ENCODE data around the gene P4HB. TPM values are rescaled to one million over a fixed set of nuclear protein-coding genes. Genes with fewer than 3 reads are reported as not detected.

P4HB gene
- total RNA-seq, 4 donors from 2014 or later = 497 to 717 (median 621) TPM

- DNase-seq (no peak), ATAC-seq (no peak)
- H3K9me3 ChIP-seq = no peaks in the 10 kb centered on the region
- H3K27me3 ChIP-seq = no peaks in the 10 kb centered on the region
- intact Hi-C loops (cut with DNase I; ENCODE audit: low total_unique reads) = loop anchor here (5.0 kb wide), 1 partner anchor 81 kb away; the partner anchor contains the start of gene PCYT2
- TF ChIP-seq CTCF (IDR thresholded peaks at IDR 0.05 in 4 of 5, conservative IDR thresholded peaks at IDR 0.05 in 1 of 5) = no peak
- no peak for TF ChIP-seq POLR2A (IDR thresholded peaks at IDR 0.05)
- in situ Hi-C loops (cut with MboI; ENCODE audit: low sequenced_read_pairs in 4 of 4) = no loop called here
- no peaks in the 10 kb centered on the region for H3K36me3 ChIP-seq
- H3K27ac ChIP-seq = peak overlapping the region; percentile 90 to 100 (median 96)
- H3K4me3 ChIP-seq = peak overlapping the region in 3 of 4 donors; percentile 72 to 95 (median 82)
- peaks cover 18 to 21% of the 10 kb centered on the region in 2 donors for H3K4me1 ChIP-seq
Measured at GRCh38 chr17:81831563-81831956, 28.8 kb downstream of the P4HB start.

- DNase-seq (peak in 1 of 2 donors; percentile 62), ATAC-seq (peak in 1 of 2 donors; percentile 8)
- Histone ChIP-seq H3K4me3 (no peak overlapping the region), H3K27ac (peak overlapping the region; percentile 90 to 100 (median 96)), H3K36me3 (no peaks in the 10 kb centered on the region), H3K9me3 (no peaks in the 10 kb centered on the region), H3K27me3 (no peaks in the 10 kb centered on the region), H3K4me1 (peaks cover 6 to 20% of the 10 kb centered on the region in 2 donors)
- TF ChIP-seq CTCF (IDR thresholded peaks at IDR 0.05 in 4 of 5, conservative IDR thresholded peaks at IDR 0.05 in 1 of 5) = no peak
- peak in 1 of 2 donors; percentile 19 for TF ChIP-seq POLR2A (IDR thresholded peaks at IDR 0.05)
- intact Hi-C loops (cut with DNase I; ENCODE audit: low total_unique reads) = loop anchor here (5.0 kb wide), 1 partner anchor 82 kb away; the partner anchor contains the start of gene PCYT2
- in situ Hi-C loops (cut with MboI; ENCODE audit: low sequenced_read_pairs in 4 of 4) = no loop called here
Measured at GRCh38 chr17:81829858-81830257, 30.5 kb downstream of the P4HB start.

DNA sequence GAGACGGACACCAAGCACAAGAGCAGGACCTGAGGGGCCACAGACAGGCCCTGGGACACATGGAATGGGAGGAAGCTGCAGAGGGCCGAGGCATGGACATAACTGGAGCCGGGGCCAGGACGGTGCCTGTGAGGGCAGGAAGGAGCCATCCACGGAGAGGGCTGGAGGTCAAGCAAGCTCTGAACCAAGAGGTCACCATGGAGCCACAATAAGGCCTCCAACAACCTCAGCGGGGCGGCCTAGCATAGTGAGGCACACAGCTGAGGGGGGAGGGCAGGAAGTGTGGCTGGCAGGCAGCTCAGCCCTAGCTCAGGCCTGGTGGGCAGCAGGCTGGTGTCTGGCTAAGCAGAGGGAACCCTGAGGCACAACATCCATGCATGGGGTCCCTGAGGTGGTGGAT is 31.7 kb downstream of the P4HB start:
- no peak overlapping the region for H3K4me3 ChIP-seq
- H3K9me3 ChIP-seq = no peaks in the 10 kb centered on the region
- H3K27ac ChIP-seq = peak overlapping the region; percentile 90 to 100 (median 96)
- H3K27me3 ChIP-seq = no peaks in the 10 kb centered on the region
- no peak for DNase-seq
- H3K4me1 ChIP-seq = peaks cover 3 to 15% of the 10 kb centered on the region in 2 donors
- H3K36me3 ChIP-seq = no peaks in the 10 kb centered on the region
- intact Hi-C loops (cut with DNase I; ENCODE audit: low total_unique reads) = no loop called here
- in situ Hi-C loops (cut with MboI; ENCODE audit: low sequenced_read_pairs in 4 of 4) = no loop called here
- no peak for ATAC-seq
- no peak for TF ChIP-seq CTCF (IDR thresholded peaks at IDR 0.05 in 4 of 5, conservative IDR thresholded peaks at IDR 0.05 in 1 of 5)
- TF ChIP-seq POLR2A (IDR thresholded peaks at IDR 0.05) = no peak

GRCh38 chr17:81825841-81826466 is 34.4 kb downstream of the P4HB start:
- Histone ChIP-seq H3K4me3 (no peak overlapping the region), H3K36me3 (no peaks in the 10 kb centered on the region), H3K27ac (peak overlapping the region in 3 of 4 donors; percentile 26 to 94 (median 38)), H3K9me3 (no peaks in the 10 kb centered on the region), H3K27me3 (no peaks in the 10 kb centered on the region), H3K4me1 (peaks cover 15 to 21% of the 10 kb centered on the region in 2 donors)
- in situ Hi-C loops (cut with MboI; ENCODE audit: low sequenced_read_pairs in 4 of 4) = no loop called here
- DNase-seq = no peak
- intact Hi-C loops (cut with DNase I; ENCODE audit: low total_unique reads) = no loop called here
- TF ChIP-seq CTCF (IDR thresholded peaks at IDR 0.05 in 4 of 5, conservative IDR thresholded peaks at IDR 0.05 in 1 of 5) (peak in 2 of 5 experiments; percentile 24 to 25), POLR2A (IDR thresholded peaks at IDR 0.05) (no peak)
- no peak for ATAC-seq

Data from gastrocnemius medialis (tissue), 4 donors.